ENCODE results near the gene PIM1. TPM values are rescaled to one million over a fixed set of nuclear protein-coding genes. Genes with fewer than 3 reads are reported as not detected.
A peak's percentile ranks its signal among the peaks of the same experiment; 100 is the strongest.
"Not testable (repeated sequence)": the region's sequence is repeated elsewhere in the genome, so short reads cannot be mapped to it uniquely, and the experiment has no call there.

PIM1 gene
- total and polyA plus RNA-seq, 4 experiments from 2014 or later = 124 to 334 (median 196) TPM

DNA sequence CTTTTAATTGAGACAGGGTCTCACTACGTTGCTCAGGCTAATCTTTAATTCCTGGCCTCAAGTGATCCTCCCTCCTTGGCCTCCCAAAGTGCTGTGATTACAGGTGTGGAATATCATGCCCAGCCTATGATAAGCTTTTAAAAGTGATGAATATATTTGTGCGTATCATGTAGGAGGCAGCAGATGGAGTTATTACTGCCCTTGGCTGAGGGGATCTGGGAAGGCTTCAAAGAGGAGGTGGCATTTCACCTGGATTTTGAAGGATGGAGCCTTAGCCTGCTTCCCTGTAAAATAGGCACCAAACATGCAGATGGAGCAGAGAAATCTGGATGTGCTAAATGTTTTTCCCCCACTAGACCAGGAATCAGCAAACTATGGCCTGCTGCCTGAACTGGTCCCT, 10.1 kb downstream of the PIM1 start:
- Mint-ChIP-seq H3K4me3 (peak overlapping the region in 1 of 8 donors; percentile 49), H3K27me3 (no peaks in the 10 kb centered on the region), H3K9me3 (no peaks in the 10 kb centered on the region), H3K4me1 (peaks cover 41 to 82% (median 55%) of the 10 kb centered on the region in 4 donors), H3K27ac (peak overlapping the region; percentile 13 to 90 (median 35)), H3K36me3 (peaks cover 9 to 16% of the 10 kb centered on the region in 2 donors)
- H3K27ac ChIP-seq (ENCODE audit: low read depth, low read length) = no peak overlapping the region
- no peaks in the 10 kb centered on the region for H3K9me3 ChIP-seq (ENCODE audit: control insufficient read depth in 1 of 2, low read length in 2 of 2)
- peaks cover 86% of the 10 kb centered on the region for H3K4me1 ChIP-seq (ENCODE audit: insufficient read depth, low read length)
- H3K27me3 ChIP-seq (ENCODE audit: insufficient read depth, low read length) = no peaks in the 10 kb centered on the region
- no peak for DNase-seq
- intact Hi-C loops (cut with micrococcal nuclease) = no loop called here
- peaks cover 9% of the 10 kb centered on the region for H3K36me3 ChIP-seq (ENCODE audit: insufficient read depth, low read length)
- ChIA-PET CTCF (ENCODE audit: partially characterized antibody) (interaction anchor here (4.0 to 21.8 kb wide), 4 partner anchors 8 to 156 kb away, joined by 18 to 627 read pairs (median 180); no protein-coding TSS in a partner anchor), POLR2A (ENCODE audit: partially characterized antibody) (interaction anchor here (1.5 to 6.9 kb wide), 2 partner anchors 9 to 22 kb away, joined by 3 to 93 read pairs; partner anchors contain the start of gene PIM1)
- no peak overlapping the region for H3K4me3 ChIP-seq (ENCODE audit: low read length in 2 of 2)

- H3K27ac Mint-ChIP-seq = peak overlapping the region in 5 of 7 donors; percentile 15 to 76 (median 59)
- H3K36me3 ChIP-seq (ENCODE audit: insufficient read depth, low read length); intact Hi-C loops (cut with micrococcal nuclease); H3K27me3 Mint-ChIP-seq; H3K27me3 ChIP-seq (ENCODE audit: insufficient read depth, low read length); H3K9me3 ChIP-seq (ENCODE audit: control insufficient read depth in 1 of 2, low read length in 2 of 2); H3K4me3 Mint-ChIP-seq; H3K4me3 ChIP-seq (ENCODE audit: low read length in 2 of 2); H3K9me3 Mint-ChIP-seq; DNase-seq; H3K27ac ChIP-seq (ENCODE audit: low read depth, low read length): not testable (repeated sequence)
- peaks cover 4 to 10% of the 10 kb centered on the region in 2 donors for H3K36me3 Mint-ChIP-seq
- H3K4me1 ChIP-seq (ENCODE audit: insufficient read depth, low read length) = peaks cover 86% of the 10 kb centered on the region
- ChIA-PET POLR2A (ENCODE audit: partially characterized antibody) (interaction anchor here (1.1 to 6.9 kb wide), 4 partner anchors 10 to 130 kb away, joined by 3 to 93 read pairs (median 4); partner anchors contain the start of gene PIM1), CTCF (ENCODE audit: partially characterized antibody) (interaction anchor here (1.5 to 21.8 kb wide), 5 partner anchors 9 to 157 kb away, joined by 4 to 627 read pairs (median 45); no protein-coding TSS in a partner anchor)
- H3K4me1 Mint-ChIP-seq = peaks cover 36 to 80% (median 51%) of the 10 kb centered on the region in 4 donors
Observed at GRCh38 chr6:37180610-37181009, 10.7 kb downstream of the PIM1 start.

DNA sequence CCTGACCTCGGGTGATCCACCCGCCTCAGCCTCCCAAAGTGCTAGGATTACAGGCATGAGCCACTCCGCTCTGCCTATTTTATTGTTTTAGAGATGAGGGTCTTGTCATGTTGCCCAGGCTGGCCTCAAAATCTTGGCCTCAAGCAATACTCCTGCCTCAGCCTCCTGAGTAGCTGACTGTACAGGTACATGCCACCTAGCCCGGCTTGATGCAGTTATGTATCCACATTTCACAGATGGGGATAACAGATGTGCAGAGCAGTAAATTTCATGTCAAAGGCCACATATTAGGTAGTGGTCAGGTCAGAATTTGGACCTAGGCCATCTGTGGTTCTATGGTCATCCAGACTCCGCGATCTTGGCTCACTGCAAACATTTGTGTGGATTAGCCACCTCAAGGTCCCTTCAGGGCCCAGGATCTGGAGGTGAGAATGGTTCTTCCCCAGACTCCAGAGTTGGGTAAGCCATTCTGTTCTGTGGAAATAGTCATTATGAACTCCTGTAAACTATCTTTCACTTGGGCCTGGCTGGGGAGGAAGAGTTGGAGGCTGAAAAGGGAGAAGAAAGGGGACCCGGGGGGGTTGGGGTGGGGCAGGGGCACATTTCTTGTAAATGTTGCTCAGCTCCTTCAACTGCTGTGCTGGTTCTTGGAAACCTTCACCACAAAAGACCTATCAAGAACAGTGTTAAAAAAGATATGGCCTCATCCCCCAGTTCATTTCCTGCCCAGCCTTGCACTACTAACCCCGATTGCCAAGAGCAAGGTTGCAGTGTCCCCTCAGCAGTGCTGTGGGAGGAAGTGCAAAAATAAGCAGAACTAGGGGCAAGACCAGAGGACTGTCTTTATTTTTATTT, 13.0 kb downstream of the PIM1 start:
- peak; percentile 70 to 79 (median 74) for DNase-seq
- peak overlapping the region; percentile 52 for H3K27ac ChIP-seq (ENCODE audit: low read depth, low read length)
- H3K4me1 ChIP-seq (ENCODE audit: insufficient read depth, low read length) = peaks cover 86% of the 10 kb centered on the region
- peaks cover 0 to 3% (median 0%) of the 10 kb centered on the region in 8 donors for H3K9me3 Mint-ChIP-seq
- H3K27me3 ChIP-seq (ENCODE audit: insufficient read depth, low read length) = no peaks in the 10 kb centered on the region
- H3K9me3 ChIP-seq (ENCODE audit: control insufficient read depth in 1 of 2, low read length in 2 of 2) = no peaks in the 10 kb centered on the region
- no peaks in the 10 kb centered on the region for H3K36me3 Mint-ChIP-seq
- no peaks in the 10 kb centered on the region for H3K27me3 Mint-ChIP-seq
- H3K4me3 Mint-ChIP-seq = peak overlapping the region in 7 of 8 donors; percentile 55 to 77 (median 71)
- H3K4me3 ChIP-seq (ENCODE audit: low read length in 2 of 2) = peak overlapping the region; percentile 14 to 21
- ChIA-PET POLR2A (ENCODE audit: partially characterized antibody) (interaction anchor here (0.6 to 6.9 kb wide), 9 partner anchors 11 to 165 kb away, joined by 3 to 93 read pairs (median 4); partner anchors contain the start of gene PIM1), CTCF (ENCODE audit: partially characterized antibody) (interaction anchor here (1.5 to 21.8 kb wide), 5 partner anchors 11 to 159 kb away, joined by 3 to 627 read pairs (median 45); no protein-coding TSS in a partner anchor)
- peaks cover 33 to 70% (median 47%) of the 10 kb centered on the region in 4 donors for H3K4me1 Mint-ChIP-seq
- H3K36me3 ChIP-seq (ENCODE audit: insufficient read depth, low read length) = no peaks in the 10 kb centered on the region
- peak overlapping the region; percentile 79 to 94 (median 89) for H3K27ac Mint-ChIP-seq
- intact Hi-C loops (cut with micrococcal nuclease) = loop anchor here (1.0 kb wide), 2 partner anchors 11 to 24 kb away; no protein-coding TSS in a partner anchor

- peaks cover 85% of the 10 kb centered on the region for H3K4me1 ChIP-seq (ENCODE audit: insufficient read depth, low read length)
- H3K9me3 ChIP-seq (ENCODE audit: control insufficient read depth in 1 of 2, low read length in 2 of 2); H3K36me3 Mint-ChIP-seq; DNase-seq; H3K9me3 Mint-ChIP-seq; H3K27me3 ChIP-seq (ENCODE audit: insufficient read depth, low read length); H3K36me3 ChIP-seq (ENCODE audit: insufficient read depth, low read length); H3K4me3 ChIP-seq (ENCODE audit: low read length in 2 of 2); intact Hi-C loops (cut with micrococcal nuclease); H3K27me3 Mint-ChIP-seq; H3K27ac ChIP-seq (ENCODE audit: low read depth, low read length): not testable (repeated sequence)
- peaks cover 30 to 56% (median 43%) of the 10 kb centered on the region in 4 donors for H3K4me1 Mint-ChIP-seq
- H3K4me3 Mint-ChIP-seq = peak overlapping the region in 3 of 8 donors; percentile 44 to 57 (median 49)
- ChIA-PET CTCF (ENCODE audit: partially characterized antibody) (interaction anchor here (1.0 to 5.1 kb wide), 12 partner anchors 10 to 303 kb away, joined by 3 to 58 read pairs (median 4); no protein-coding TSS in a partner anchor), POLR2A (ENCODE audit: partially characterized antibody) (interaction anchor here (0.7 to 5.3 kb wide), 6 partner anchors 10 to 118 kb away, joined by 3 to 43 read pairs (median 14); partner anchors contain the start of gene PIM1)
- peak overlapping the region in 6 of 7 donors; percentile 48 to 85 (median 70) for H3K27ac Mint-ChIP-seq
Observed at GRCh38 chr6:37185949-37186720, 16.2 kb downstream of the PIM1 start.

DNA sequence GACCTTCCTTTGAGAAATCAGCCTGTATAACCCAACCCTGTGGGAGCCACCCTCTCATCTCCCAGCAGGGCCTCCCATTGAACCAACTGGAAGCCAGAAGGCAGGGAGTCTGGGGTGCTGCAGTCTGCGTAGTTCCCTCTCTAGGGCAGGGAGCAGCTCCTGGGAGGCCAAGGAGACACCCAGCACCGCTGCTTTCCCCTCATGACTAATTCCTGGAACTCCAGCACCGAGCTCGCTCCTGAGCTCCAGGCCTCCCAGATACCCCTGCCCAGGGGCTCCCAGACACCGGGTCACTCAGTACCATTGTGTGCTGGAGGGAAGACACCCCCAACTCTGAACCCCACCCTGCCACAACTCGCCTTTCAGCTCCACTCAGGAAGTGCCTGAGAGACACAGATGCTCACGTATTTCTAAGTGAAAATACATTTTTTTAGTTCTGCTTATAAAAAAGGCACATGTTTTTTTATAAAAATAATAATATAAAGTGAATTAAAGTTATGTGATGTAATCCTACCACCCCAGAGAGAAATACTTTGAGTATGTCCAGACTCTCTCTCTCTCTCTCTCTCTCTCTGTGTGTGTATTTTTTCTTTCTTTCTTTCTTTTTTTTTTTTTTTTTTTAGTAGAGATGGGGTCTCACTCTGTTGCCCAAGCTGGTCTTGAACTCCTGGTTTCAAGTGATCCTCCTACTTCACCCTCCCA, 17.5 kb downstream of the PIM1 start:
- peak overlapping the region in 6 of 7 donors; percentile 72 to 95 (median 78) for H3K27ac Mint-ChIP-seq
- no peak overlapping the region for H3K4me3 ChIP-seq (ENCODE audit: low read length in 2 of 2)
- no peaks in the 10 kb centered on the region for H3K27me3 Mint-ChIP-seq
- peaks cover 0 to 3% (median 0%) of the 10 kb centered on the region in 8 donors for H3K9me3 Mint-ChIP-seq
- ChIA-PET POLR2A (ENCODE audit: partially characterized antibody) (interaction anchor here (0.8 to 5.3 kb wide), 8 partner anchors 11 to 153 kb away, joined by 3 to 43 read pairs (median 10); partner anchors contain the start of gene PIM1), CTCF (ENCODE audit: partially characterized antibody) (interaction anchor here (1.0 to 5.1 kb wide), 13 partner anchors 10 to 304 kb away, joined by 3 to 58 read pairs (median 4); partner anchors contain the start of gene PIM1)
- no peaks in the 10 kb centered on the region for H3K9me3 ChIP-seq (ENCODE audit: control insufficient read depth in 1 of 2, low read length in 2 of 2)
- H3K36me3 ChIP-seq (ENCODE audit: insufficient read depth, low read length) = no peaks in the 10 kb centered on the region
- no peaks in the 10 kb centered on the region for H3K27me3 ChIP-seq (ENCODE audit: insufficient read depth, low read length)
- H3K36me3 Mint-ChIP-seq = no peaks in the 10 kb centered on the region
- no peak overlapping the region for H3K27ac ChIP-seq (ENCODE audit: low read depth, low read length)
- peaks cover 29 to 55% (median 40%) of the 10 kb centered on the region in 4 donors for H3K4me1 Mint-ChIP-seq
- peaks cover 80% of the 10 kb centered on the region for H3K4me1 ChIP-seq (ENCODE audit: insufficient read depth, low read length)
- intact Hi-C loops (cut with micrococcal nuclease) = no loop called here
- DNase-seq = no peak
- peak overlapping the region; percentile 29 to 75 (median 66) for H3K4me3 Mint-ChIP-seq

DNA sequence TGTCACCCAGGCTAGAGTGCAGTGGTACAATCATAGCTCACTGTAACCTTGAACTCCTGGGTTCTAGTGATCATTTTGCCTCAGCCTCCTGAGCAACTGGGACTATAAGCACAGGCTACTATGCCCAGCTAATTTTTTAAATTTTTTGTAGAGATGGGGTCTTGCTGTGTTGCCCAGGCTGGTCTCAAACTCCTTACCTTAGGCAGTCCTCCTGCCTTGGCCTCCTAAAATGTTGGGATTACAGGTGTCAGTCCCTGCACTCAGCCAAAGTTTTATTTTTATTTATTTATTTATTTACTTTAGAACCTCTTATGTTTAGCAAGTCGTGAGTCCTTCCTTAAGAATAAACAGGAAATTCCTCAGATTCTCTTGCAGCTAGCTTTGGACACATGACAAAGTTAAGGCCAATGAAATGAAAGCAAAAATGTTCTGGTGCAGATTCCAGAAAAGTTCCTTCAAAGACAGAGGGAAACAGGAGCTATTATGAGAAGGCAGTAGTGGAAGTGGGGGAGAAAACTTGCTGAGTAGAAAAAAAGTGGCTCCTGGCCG, 19.1 kb downstream of the PIM1 start:
- Mint-ChIP-seq H3K27ac (peak overlapping the region in 1 of 7 donors; percentile 64), H3K4me3 (peak overlapping the region in 1 of 8 donors; percentile 32), H3K4me1 (peaks cover 26 to 50% (median 35%) of the 10 kb centered on the region in 4 donors), H3K9me3 (peaks cover 0 to 3% (median 0%) of the 10 kb centered on the region in 8 donors), H3K36me3 (no peaks in the 10 kb centered on the region), H3K27me3 (no peaks in the 10 kb centered on the region)
- H3K4me1 ChIP-seq (ENCODE audit: insufficient read depth, low read length) = peaks cover 66% of the 10 kb centered on the region
- intact Hi-C loops (cut with micrococcal nuclease) = no loop called here
- H3K27ac ChIP-seq (ENCODE audit: low read depth, low read length) = no peak overlapping the region
- H3K4me3 ChIP-seq (ENCODE audit: low read length in 2 of 2) = no peak overlapping the region
- no peaks in the 10 kb centered on the region for H3K9me3 ChIP-seq (ENCODE audit: control insufficient read depth in 1 of 2, low read length in 2 of 2)
- CTCF ChIA-PET (ENCODE audit: partially characterized antibody) = interaction anchor here (1.1 to 5.1 kb wide), 7 partner anchors 9 to 170 kb away, joined by 3 to 58 read pairs (median 9); no protein-coding TSS in a partner anchor
- no peaks in the 10 kb centered on the region for H3K27me3 ChIP-seq (ENCODE audit: insufficient read depth, low read length)
- H3K36me3 ChIP-seq (ENCODE audit: insufficient read depth, low read length) = no peaks in the 10 kb centered on the region
- DNase-seq = no peak
- POLR2A ChIA-PET (ENCODE audit: partially characterized antibody) = interaction anchor here (1.1 to 5.3 kb wide), 6 partner anchors 10 to 304 kb away, joined by 3 to 43 read pairs (median 6); no protein-coding TSS in a partner anchor
